ENCODE measurements around the gene PCYT1A. TPM values are rescaled to one million over a fixed set of nuclear protein-coding genes. Genes with fewer than 3 reads are reported as not detected.
A peak's percentile ranks its signal among the peaks of the same experiment; 100 is the strongest.

The PCYT1A gene
- total RNA-seq (2014; rRNA removed; shearing (Covaris generic); ENCODE audit: low replicate concordance) = 42.6 and 48.8 TPM in 2 replicates

DNA sequence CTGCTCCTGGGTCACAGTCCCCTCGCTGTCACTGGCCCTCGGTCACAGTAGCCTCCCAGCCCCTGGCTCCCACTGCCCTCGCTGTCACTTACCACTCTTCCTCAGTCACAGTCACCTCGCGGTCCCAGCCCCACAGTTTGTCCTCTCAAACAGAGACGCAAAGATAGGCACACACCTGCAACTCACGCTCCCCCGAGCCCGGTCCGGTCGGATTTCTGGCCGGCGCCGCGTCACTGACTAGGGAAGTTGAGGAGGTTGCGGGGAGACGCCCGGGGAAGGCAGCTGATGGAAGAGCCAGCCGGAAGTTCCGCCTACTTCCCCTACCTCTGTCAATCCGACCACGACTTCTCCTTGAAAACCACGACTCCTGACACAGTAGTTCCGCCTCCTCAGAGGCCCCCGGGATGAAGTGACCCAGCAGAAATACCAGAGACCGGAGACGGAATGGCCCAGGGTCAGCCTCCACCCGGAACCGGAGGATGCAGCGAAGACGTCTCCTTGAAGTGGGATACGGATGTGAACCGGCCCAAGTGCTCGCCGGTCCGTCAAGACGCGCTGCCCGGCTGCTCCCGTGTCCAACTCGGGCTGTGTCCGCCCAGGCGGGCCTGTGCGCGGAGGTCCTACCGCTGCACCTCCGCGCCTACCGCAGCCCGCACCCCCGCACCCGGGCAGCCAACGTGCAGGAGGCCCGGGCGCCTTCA lies at the start of gene PCYT1A:
PCYT1A (minus strand) TSS at position 287 of the 701 bp plus-strand sequence. CDS start 17,195 bp downstream, outside the sequence.
- peaks cover 60% of the 10 kb centered on the region for H3K79me2 ChIP-seq (ENCODE audit: low read length)
- H3K27ac ChIP-seq (ENCODE audit: low read length) = peak within 1 kb of the TSS; percentile 60
- H3K4me3 ChIP-seq (ENCODE audit: low read length) = peak within 1 kb of the TSS; percentile 93
- no peaks in the 10 kb centered on the region for H3K9me2 ChIP-seq (replicated peaks; ENCODE audit: insufficient read depth, low read length)
- H3K4me2 ChIP-seq (ENCODE audit: low read depth, low read length, poor library complexity, severe bottlenecking) = peak within 1 kb of the TSS; percentile 93
- H3K4me1 ChIP-seq (ENCODE audit: low read length) = peaks cover 57% of the 10 kb centered on the region
- H3K9ac ChIP-seq (ENCODE audit: low read length) = peak within 1 kb of the TSS; percentile 87
- peak; percentile 98 for DNase-seq
- H4K20me1 ChIP-seq (ENCODE audit: insufficient read depth, low read depth, low read length) = no peaks in the 10 kb centered on the region
- H3K27me3 ChIP-seq (ENCODE audit: low read length) = no peaks in the 10 kb centered on the region
- H3K36me3 ChIP-seq (ENCODE audit: insufficient read depth, low read length) = no peaks in the 10 kb centered on the region
- H3K9me3 ChIP-seq (ENCODE audit: low read length) = no peaks in the 10 kb centered on the region
- H2AFZ ChIP-seq (ENCODE audit: low read length) = peak within 1 kb of the TSS; percentile 87

DNA sequence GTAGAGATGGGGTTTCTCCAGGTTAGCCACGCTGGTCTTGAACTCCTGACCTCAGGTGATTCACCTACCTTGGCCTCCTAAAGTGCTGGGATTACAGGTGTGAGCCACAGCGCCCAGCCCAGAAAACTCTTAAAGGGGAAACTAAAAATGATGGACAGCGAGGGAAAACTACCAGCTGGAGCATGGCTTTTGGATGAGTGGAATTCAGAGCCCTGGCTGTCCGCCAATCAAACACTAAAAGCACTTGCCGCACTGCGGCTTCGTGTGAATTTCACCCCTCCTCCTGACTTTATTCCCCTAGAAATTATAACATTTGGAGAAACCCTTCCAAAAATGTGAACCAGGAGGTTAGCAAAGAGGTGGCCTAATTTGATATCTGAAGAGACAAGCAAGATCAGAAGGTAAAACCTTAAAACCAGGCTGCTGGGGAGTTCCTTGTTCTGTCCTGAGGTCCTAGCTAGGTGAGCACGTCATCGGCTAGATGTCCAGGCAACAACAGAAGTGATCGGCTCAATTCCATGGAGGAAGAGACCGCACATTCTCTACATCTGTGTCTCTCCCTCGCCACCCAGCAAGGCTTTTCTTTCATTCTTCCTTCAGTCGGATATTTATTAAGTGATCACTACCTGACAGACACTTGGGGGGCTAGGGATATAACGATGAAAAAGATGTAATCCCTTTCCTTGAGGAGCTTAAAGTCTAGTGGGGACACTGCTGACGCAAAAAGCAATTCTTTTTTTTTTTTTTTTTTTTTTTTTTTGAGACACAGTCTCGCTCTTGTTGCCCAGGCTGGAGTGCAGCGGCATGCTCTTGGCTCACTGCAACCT lies 49.0 kb upstream of the PCYT1A start:
- no peak overlapping the region for H2AFZ ChIP-seq (ENCODE audit: low read length)
- H3K4me1 ChIP-seq (ENCODE audit: low read length) = peaks cover 6% of the 10 kb centered on the region
- H3K9ac ChIP-seq (ENCODE audit: low read length) = no peak overlapping the region
- no peaks in the 10 kb centered on the region for H3K36me3 ChIP-seq (ENCODE audit: insufficient read depth, low read length)
- H3K9me2 ChIP-seq (replicated peaks; ENCODE audit: insufficient read depth, low read length) = no peaks in the 10 kb centered on the region
- no peak overlapping the region for H3K4me2 ChIP-seq (ENCODE audit: low read depth, low read length, poor library complexity, severe bottlenecking)
- no peak overlapping the region for H3K27ac ChIP-seq (ENCODE audit: low read length)
- H3K79me2 ChIP-seq (ENCODE audit: low read length) = no peaks in the 10 kb centered on the region
- DNase-seq = no peak
- H3K27me3 ChIP-seq (ENCODE audit: low read length) = no peaks in the 10 kb centered on the region
- no peaks in the 10 kb centered on the region for H4K20me1 ChIP-seq (ENCODE audit: insufficient read depth, low read depth, low read length)
- no peaks in the 10 kb centered on the region for H3K9me3 ChIP-seq (ENCODE audit: low read length)
- no peak overlapping the region for H3K4me3 ChIP-seq (ENCODE audit: low read length)

DNA sequence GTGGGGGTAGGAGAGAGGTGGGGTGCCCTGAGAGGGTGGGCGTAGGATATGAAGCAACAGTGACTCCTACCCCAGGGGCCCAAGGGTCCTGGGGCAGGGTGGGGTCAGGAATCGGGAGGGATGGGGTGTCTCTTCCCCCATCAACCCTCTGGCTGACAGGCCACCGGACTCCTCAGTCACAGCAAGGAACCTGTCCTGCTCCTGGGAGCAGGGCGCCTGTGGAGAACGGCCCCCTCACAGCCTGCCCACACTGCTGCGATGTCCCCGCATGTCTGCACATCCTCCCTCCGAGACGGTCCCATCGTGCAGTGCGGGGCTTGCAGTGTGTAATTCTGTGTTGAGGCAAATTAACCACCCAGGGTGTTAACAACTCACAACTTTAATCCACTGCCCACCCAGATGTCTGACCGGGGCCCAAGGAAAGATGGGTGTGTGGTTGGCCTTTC lies 48.0 kb upstream of the PCYT1A start:
- H3K4me3 ChIP-seq (ENCODE audit: low read length) = no peak overlapping the region
- H3K27ac ChIP-seq (ENCODE audit: low read length) = no peak overlapping the region
- H4K20me1 ChIP-seq (ENCODE audit: insufficient read depth, low read depth, low read length) = no peaks in the 10 kb centered on the region
- H3K9me3 ChIP-seq (ENCODE audit: low read length) = no peaks in the 10 kb centered on the region
- no peaks in the 10 kb centered on the region for H3K9me2 ChIP-seq (replicated peaks; ENCODE audit: insufficient read depth, low read length)
- H2AFZ ChIP-seq (ENCODE audit: low read length) = no peak overlapping the region
- H3K4me1 ChIP-seq (ENCODE audit: low read length) = peaks cover 6% of the 10 kb centered on the region
- no peaks in the 10 kb centered on the region for H3K36me3 ChIP-seq (ENCODE audit: insufficient read depth, low read length)
- H3K27me3 ChIP-seq (ENCODE audit: low read length) = no peaks in the 10 kb centered on the region
- no peaks in the 10 kb centered on the region for H3K79me2 ChIP-seq (ENCODE audit: low read length)
- DNase-seq = no peak
- H3K4me2 ChIP-seq (ENCODE audit: low read depth, low read length, poor library complexity, severe bottlenecking) = no peak overlapping the region
- no peak overlapping the region for H3K9ac ChIP-seq (ENCODE audit: low read length)

DNA sequence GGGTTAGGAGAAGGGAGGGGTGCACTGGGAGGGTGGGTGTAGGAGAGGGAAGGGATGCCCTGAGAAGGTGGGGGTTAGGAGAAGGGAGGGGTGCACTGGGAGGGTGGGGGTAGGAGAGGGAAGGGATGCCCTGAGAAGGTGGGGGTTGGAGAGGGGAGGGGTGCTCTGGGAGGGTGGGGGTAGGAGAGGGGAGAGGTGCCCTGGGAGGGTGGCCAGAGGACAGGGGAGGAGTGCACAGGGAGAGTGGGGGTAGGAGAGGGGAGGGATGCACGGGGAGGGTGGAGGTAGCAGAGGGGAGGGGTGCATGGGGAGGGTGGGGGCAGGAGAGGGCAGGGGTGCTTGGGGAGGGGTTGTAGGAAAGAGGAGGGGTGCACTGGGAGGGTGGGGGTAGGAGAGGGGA lies 47.5 kb upstream of the PCYT1A start:
- no peaks in the 10 kb centered on the region for H3K79me2 ChIP-seq (ENCODE audit: low read length)
- no peak overlapping the region for H3K9ac ChIP-seq (ENCODE audit: low read length)
- H3K27ac ChIP-seq (ENCODE audit: low read length) = no peak overlapping the region

DNA sequence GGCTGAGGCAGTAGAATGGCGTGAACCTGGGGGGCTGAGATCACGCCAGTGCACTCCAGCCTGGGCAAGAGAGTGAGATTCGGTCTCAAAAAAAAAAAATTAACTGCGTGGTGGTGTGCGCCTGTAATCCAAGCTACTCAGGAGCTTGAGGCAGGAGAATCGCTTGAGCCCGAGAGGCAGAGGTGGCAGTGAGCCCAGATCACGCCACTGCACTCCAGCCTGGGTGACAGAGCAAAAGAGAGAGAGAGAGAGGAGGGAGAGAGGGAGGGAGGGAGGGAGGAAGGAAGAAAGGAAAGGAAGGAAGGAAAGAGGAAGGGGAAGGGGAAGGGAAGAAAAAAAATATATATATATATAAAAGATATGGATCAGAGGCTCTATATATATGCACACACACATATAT lies 44.6 kb upstream of the PCYT1A start:
- DNase-seq = no peak
- Histone ChIP-seq H3K4me1 (ENCODE audit: low read length) (no peaks in the 10 kb centered on the region), H4K20me1 (ENCODE audit: insufficient read depth, low read depth, low read length) (no peaks in the 10 kb centered on the region), H3K4me2 (ENCODE audit: low read depth, low read length, poor library complexity, severe bottlenecking) (no peak overlapping the region), H3K36me3 (ENCODE audit: insufficient read depth, low read length) (no peaks in the 10 kb centered on the region), H3K79me2 (ENCODE audit: low read length) (no peaks in the 10 kb centered on the region), H3K9me2 (replicated peaks; ENCODE audit: insufficient read depth, low read length) (no peaks in the 10 kb centered on the region), H3K27me3 (ENCODE audit: low read length) (no peaks in the 10 kb centered on the region), H2AFZ (ENCODE audit: low read length) (no peak overlapping the region), H3K27ac (ENCODE audit: low read length) (no peak overlapping the region), H3K9me3 (ENCODE audit: low read length) (no peaks in the 10 kb centered on the region), H3K9ac (ENCODE audit: low read length) (no peak overlapping the region), H3K4me3 (ENCODE audit: low read length) (no peak overlapping the region)

More for the DNA sequence above, 47.5 kb upstream of the PCYT1A start:
- H3K9me3 ChIP-seq (ENCODE audit: low read length) = no peaks in the 10 kb centered on the region
- H2AFZ ChIP-seq (ENCODE audit: low read length) = no peak overlapping the region
- H4K20me1 ChIP-seq (ENCODE audit: insufficient read depth, low read depth, low read length) = no peaks in the 10 kb centered on the region
- H3K4me1 ChIP-seq (ENCODE audit: low read length) = peaks cover 6% of the 10 kb centered on the region
- H3K4me3 ChIP-seq (ENCODE audit: low read length) = no peak overlapping the region
- no peaks in the 10 kb centered on the region for H3K27me3 ChIP-seq (ENCODE audit: low read length)
- H3K9me2 ChIP-seq (replicated peaks; ENCODE audit: insufficient read depth, low read length) = no peaks in the 10 kb centered on the region
- H3K4me2 ChIP-seq (ENCODE audit: low read depth, low read length, poor library complexity, severe bottlenecking) = no peak overlapping the region
- no peaks in the 10 kb centered on the region for H3K36me3 ChIP-seq (ENCODE audit: insufficient read depth, low read length)
- no peak for DNase-seq

DNA sequence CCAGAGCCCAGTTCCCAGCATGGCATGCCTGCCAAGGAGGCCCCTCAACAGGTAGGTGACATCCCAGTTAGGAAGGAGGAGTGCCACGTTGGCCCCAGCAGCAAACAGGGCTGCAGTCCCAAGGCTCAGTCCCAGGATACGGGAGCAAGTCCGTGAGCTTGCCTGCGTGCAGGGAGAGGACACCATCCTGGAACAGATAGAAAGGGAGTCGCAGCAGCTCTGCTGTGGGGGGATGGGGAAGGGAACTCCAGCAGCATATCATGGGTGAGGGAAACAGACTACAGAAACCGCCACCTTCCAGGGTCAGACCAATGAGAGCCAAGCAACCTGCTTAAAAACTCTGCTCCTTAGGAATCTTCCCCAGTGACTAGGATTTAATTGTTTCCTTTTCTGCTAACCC lies 39.9 kb upstream of the PCYT1A start:
- Histone ChIP-seq H3K9ac (ENCODE audit: low read length) (no peak overlapping the region), H3K4me2 (ENCODE audit: low read depth, low read length, poor library complexity, severe bottlenecking) (no peak overlapping the region), H3K9me3 (ENCODE audit: low read length) (no peaks in the 10 kb centered on the region)

DNA sequence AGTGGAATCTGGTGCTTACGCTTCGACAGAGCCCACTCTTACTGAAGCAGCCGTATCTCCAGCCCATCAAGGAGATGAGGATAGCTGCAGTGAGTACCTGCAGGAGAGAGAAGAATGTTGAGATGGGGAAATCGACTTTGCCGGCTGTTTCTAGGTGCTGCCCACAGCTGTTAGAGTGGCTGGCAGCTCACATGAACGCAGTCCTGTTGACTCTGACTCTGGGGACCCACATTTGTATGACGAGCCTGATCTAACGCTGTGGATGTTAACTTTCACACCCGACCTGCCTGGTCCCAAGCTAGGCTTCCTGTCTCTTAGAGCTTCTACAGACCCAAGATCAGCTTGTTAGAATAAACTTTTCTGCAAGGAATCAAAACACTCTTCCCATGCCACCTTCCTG lies 39.4 kb upstream of the PCYT1A start:
- H2AFZ ChIP-seq (ENCODE audit: low read length) = no peak overlapping the region
- H3K79me2 ChIP-seq (ENCODE audit: low read length) = no peaks in the 10 kb centered on the region
- H3K4me1 ChIP-seq (ENCODE audit: low read length) = no peaks in the 10 kb centered on the region
- H4K20me1 ChIP-seq (ENCODE audit: insufficient read depth, low read depth, low read length) = no peaks in the 10 kb centered on the region
- H3K27ac ChIP-seq (ENCODE audit: low read length) = no peak overlapping the region
- no peak overlapping the region for H3K4me2 ChIP-seq (ENCODE audit: low read depth, low read length, poor library complexity, severe bottlenecking)
- no peaks in the 10 kb centered on the region for H3K36me3 ChIP-seq (ENCODE audit: insufficient read depth, low read length)
- H3K9me2 ChIP-seq (replicated peaks; ENCODE audit: insufficient read depth, low read length) = no peaks in the 10 kb centered on the region
- H3K9ac ChIP-seq (ENCODE audit: low read length) = no peak overlapping the region
- no peaks in the 10 kb centered on the region for H3K9me3 ChIP-seq (ENCODE audit: low read length)
- DNase-seq = no peak
- no peak overlapping the region for H3K4me3 ChIP-seq (ENCODE audit: low read length)
- H3K27me3 ChIP-seq (ENCODE audit: low read length) = no peaks in the 10 kb centered on the region

More for the DNA sequence above, 39.9 kb upstream of the PCYT1A start:
- Histone ChIP-seq H3K27ac (ENCODE audit: low read length) (no peak overlapping the region), H3K27me3 (ENCODE audit: low read length) (no peaks in the 10 kb centered on the region), H3K36me3 (ENCODE audit: insufficient read depth, low read length) (no peaks in the 10 kb centered on the region), H4K20me1 (ENCODE audit: insufficient read depth, low read depth, low read length) (no peaks in the 10 kb centered on the region), H3K4me1 (ENCODE audit: low read length) (no peaks in the 10 kb centered on the region), H3K9me2 (replicated peaks; ENCODE audit: insufficient read depth, low read length) (no peaks in the 10 kb centered on the region), H3K4me3 (ENCODE audit: low read length) (no peak overlapping the region), H3K79me2 (ENCODE audit: low read length) (no peaks in the 10 kb centered on the region), H2AFZ (ENCODE audit: low read length) (no peak overlapping the region)
- DNase-seq = no peak

DNA sequence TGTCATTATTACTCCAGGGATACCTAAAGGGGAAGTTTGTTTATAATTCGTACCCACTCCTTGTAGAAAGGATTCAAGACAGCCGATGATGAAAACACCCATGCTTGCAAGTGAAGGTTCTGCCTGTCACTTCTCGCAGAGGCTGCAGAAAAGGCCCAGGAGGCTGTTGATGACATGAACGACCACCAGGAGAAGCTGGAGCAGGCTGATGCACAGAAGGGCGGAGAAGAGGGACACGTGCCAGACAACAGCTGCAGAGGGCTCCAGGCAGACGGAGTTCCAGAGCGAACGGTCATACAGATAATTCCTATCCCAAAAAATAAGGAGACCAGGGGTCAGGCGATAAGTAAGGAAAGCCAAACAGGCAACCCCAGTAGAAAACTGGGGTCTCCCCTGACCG lies 36.2 kb upstream of the PCYT1A start:
- H3K79me2 ChIP-seq (ENCODE audit: low read length) = 0 out of 2 replicates have a peak, but pooled peaks cover 4% of the 10 kb centered on the region
- H3K27ac ChIP-seq (ENCODE audit: low read length) = no peak overlapping the region
- no peak overlapping the region for H3K4me3 ChIP-seq (ENCODE audit: low read length)
- no peaks in the 10 kb centered on the region for H3K9me3 ChIP-seq (ENCODE audit: low read length)
- H3K9ac ChIP-seq (ENCODE audit: low read length) = no peak overlapping the region
- no peak overlapping the region for H2AFZ ChIP-seq (ENCODE audit: low read length)
- H3K4me2 ChIP-seq (ENCODE audit: low read depth, low read length, poor library complexity, severe bottlenecking) = no peak overlapping the region
- peaks cover 6% of the 10 kb centered on the region for H3K4me1 ChIP-seq (ENCODE audit: low read length)
- DNase-seq = no peak
- H3K9me2 ChIP-seq (replicated peaks; ENCODE audit: insufficient read depth, low read length) = no peaks in the 10 kb centered on the region
- H4K20me1 ChIP-seq (ENCODE audit: insufficient read depth, low read depth, low read length) = no peaks in the 10 kb centered on the region
- no peaks in the 10 kb centered on the region for H3K27me3 ChIP-seq (ENCODE audit: low read length)
- H3K36me3 ChIP-seq (ENCODE audit: insufficient read depth, low read length) = no peaks in the 10 kb centered on the region
